Epithelial cell of esophagus (primary cell): ENCODE data around the gene GNG13.

Experiments used
- DNase-seq: peaks from one replicate; pipeline ENCODE4 v3.0.0; 2010; ENCODE audit warnings: low read depth
- H3K4me3 ChIP-seq: 2 replicates; pipeline ENCODE4 v1.5.1; 2011; ENCODE audit warnings: mild to moderate bottlenecking, low read length, control low read depth
- TF ChIP-seq, protein P1 (sequence below): IDR thresholded peaks from 2 replicates; pipeline ENCODE4 v1.5.1; 2011; ENCODE audit warnings: low read depth, mild to moderate bottlenecking, low read length, control low read depth, inconsistent platforms; ENCODE audit not compliant: insufficient read depth; ENCODE audit errors: missing control alignments

The GNG13 gene

GRCh38 chr16:799948-800833 is at the start of gene GNG13:
GNG13 (minus strand) TSS chr16:800734; CDS start chr16:799077, 1,657 bp downstream.
- DNase-seq: no peak
- H3K4me3 ChIP-seq: no peak within 1 kb of the TSS
- TF ChIP-seq, protein P1, sequence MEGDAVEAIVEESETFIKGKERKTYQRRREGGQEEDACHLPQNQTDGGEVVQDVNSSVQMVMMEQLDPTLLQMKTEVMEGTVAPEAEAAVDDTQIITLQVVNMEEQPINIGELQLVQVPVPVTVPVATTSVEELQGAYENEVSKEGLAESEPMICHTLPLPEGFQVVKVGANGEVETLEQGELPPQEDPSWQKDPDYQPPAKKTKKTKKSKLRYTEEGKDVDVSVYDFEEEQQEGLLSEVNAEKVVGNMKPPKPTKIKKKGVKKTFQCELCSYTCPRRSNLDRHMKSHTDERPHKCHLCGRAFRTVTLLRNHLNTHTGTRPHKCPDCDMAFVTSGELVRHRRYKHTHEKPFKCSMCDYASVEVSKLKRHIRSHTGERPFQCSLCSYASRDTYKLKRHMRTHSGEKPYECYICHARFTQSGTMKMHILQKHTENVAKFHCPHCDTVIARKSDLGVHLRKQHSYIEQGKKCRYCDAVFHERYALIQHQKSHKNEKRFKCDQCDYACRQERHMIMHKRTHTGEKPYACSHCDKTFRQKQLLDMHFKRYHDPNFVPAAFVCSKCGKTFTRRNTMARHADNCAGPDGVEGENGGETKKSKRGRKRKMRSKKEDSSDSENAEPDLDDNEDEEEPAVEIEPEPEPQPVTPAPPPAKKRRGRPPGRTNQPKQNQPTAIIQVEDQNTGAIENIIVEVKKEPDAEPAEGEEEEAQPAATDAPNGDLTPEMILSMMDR: no peak

DNA sequence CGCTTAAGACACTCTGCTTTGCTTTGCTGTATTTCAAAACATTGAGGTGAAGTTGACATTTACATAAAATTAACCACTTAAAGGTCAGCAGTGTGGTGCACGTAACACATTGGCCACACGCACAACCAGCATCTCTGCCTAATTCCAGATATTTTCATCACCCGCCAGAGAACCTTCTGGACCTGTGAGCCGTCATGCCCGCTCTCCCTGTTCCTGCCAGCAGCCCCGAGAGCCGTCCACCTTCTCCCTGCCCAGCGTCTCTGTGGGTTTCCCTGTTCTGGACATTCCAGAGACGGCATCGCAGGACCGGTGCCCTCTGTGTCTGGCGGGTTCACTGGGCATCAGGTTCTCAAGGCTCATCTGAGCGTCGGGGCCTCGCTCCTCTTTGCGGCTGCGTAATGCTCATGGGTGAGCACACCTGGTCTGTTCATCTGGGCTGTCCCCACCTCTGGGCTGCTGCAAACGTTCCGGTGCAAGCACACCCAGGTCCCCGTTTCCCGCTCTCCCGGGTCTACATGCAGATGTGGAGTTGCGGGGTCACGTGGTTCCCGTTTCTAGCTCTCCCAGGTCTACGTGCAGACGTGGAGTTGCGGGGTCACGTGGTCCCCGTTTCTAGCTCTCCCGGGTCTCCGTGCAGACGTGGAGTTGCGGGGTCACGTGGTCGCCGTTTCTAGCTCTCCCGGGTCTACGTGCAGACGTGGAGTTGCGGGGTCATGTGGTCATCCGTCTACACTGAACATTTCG is 48.1 kb upstream of the GNG13 start:
- DNase-seq: no peak
- TF ChIP-seq, protein P1: no peak
- H3K4me3 ChIP-seq: no peak overlapping the region

DNA sequence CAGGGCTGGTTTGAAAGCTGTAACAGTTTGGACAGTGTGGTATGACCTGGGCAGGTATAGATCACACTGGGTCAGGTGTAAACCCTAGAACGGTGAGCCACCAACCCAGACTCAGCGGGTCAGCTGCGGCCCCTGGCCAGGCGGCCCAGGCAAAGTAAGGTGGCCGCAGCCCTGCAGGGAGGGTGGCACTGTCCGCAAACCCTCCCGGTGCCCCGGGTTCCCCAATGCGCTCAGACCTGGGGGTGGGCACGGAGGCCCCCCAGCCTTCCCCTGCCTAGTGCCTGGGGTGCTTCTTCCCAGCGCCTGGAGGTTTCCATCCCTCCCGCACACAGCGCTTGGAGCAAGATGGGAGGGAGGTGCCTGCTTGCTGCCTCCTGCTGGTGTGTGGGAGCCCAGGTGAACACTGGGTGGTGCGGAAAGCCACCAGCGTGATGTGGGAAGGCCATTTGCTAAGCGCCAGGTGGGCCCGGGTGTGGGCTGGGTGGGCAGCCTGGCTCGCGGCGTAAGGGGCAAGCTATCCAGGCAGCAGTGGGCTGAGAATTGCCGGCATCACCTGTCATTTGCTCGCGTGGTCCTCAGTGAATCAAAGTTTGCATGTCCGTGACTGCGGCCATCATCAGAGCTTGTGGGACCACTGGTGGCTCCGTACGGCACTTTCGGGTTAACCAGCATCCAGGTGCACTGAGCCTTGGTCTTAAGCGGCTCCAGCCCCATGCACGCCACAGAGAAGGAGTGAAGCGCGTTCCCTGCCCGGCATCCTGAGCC is 47.3 kb upstream of the GNG13 start:
- TF ChIP-seq, protein P1: no peak
- no peak for DNase-seq
- no peak overlapping the region for H3K4me3 ChIP-seq

- DNase-seq: no peak
- TF ChIP-seq, protein P1: no peak
- H3K4me3 ChIP-seq: no peak overlapping the region
These were observed 46.6 kb upstream of the GNG13 start for GRCh38 chr16:847151-847550.

- TF ChIP-seq, protein P1: no peak
- no peak for DNase-seq
- H3K4me3 ChIP-seq: no peak overlapping the region
These were observed 44.8 kb upstream of the GNG13 start for GRCh38 chr16:845351-845745.

GRCh38 chr16:844638-845350 is 44.3 kb upstream of the GNG13 start:
- no peak for DNase-seq
- H3K4me3 ChIP-seq: no peak overlapping the region
- TF ChIP-seq, protein P1: no peak
